DMS79 treated with DMSO at 0.1 percent for 48 hours (cell line): ENCODE data around the gene CD300LG.
"Not testable (repeated sequence)": the region's sequence is repeated elsewhere in the genome, so short reads cannot be mapped to it uniquely, and the experiment has no call there.

ENCODE experiments used
- DNase-seq: peaks from one replicate; lab custom pipeline; 2025; lab: John Stamatoyannopoulos, UW

The CD300LG gene

DNA sequence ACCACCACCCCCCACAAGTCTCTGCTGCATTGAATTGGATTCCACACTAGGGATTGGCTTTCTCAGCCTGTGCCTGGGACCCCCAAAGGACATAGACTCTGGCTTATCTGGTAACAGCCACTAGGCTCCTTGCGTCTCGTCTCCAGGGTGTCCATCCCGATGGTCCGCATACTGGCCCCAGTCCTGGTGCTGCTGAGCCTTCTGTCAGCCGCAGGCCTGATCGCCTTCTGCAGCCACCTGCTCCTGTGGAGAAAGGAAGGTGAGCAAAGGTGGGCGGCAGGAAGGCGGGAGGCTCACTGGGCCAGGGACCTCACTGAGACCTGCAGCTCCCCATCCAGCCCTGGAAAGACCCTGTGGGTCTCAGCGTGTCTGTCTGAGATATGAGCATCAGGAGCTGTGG lies 8.1 kb downstream of the CD300LG start:
- DNase-seq: no peak

DNA sequence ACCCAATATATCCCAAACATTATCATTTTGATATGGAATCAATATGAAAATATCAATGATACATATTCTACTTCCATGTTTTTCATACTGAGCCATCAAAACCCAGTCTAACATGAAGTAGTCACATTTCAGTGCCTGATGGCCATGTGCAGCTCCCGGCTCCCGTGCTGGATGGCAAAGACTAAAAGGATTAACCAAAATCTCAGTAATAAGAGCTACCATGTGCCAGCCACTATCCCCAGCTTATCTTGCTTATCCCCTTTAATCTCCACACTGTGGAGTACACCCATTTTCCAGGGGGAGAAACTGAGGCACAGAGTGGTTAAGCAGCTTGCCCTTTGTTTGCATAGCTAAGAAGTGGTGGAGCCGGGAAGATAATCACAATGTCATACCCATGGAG lies 9.2 kb downstream of the CD300LG start:
- no peak for DNase-seq

DNA sequence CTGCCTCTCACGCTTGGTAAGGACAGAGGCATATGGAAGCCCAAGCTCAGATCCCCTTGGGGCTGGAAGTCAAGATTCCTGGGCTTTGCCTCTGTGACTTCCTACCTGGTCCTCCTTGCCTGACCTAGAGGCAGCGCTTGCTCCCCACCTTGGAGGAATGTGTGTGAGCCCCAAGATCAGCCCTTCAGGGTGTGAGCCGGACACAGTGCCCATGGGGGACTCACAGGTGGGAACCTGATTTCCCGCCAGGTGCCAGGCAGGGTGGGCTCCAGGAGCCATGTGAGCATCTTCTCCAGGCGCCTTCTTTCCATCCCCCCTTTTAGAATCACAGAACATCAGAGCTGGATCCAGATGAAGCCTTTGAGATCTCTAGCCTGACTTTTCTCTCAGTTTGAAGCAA lies 10.2 kb downstream of the CD300LG start:
- no peak for DNase-seq

DNA sequence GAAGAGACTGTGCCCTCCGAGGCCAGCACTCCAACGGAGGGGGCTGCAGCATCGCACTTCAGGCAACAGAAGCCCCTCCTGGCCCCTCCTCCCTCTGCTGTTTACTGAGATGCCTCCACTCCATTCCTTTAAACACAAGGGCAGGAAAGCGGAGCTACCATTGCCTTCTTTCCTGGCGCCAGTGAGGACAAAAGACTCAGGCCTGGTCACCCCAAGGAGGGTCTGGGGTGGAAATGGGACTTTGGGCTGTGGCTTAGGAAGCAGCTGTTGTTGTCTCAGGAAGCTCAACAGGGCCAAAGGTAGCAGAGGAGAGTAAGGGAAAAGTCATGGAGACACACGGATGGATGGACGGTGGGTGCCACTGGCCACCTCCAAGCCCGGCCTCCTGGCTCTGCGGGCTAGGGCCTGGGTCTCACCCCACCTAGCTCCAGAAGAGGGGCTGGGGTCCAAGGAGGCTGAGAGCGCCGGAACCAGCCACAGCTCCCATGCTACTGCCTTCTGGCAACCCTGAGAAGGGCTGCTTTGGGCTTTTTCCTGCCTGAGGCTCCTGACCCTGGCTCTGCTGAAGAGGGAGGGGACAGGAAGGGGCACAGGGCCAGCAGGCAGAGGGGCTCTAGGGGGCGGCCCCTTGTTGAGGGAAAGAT lies 11.1 kb downstream of the CD300LG start:
- DNase-seq: no peak

DNA sequence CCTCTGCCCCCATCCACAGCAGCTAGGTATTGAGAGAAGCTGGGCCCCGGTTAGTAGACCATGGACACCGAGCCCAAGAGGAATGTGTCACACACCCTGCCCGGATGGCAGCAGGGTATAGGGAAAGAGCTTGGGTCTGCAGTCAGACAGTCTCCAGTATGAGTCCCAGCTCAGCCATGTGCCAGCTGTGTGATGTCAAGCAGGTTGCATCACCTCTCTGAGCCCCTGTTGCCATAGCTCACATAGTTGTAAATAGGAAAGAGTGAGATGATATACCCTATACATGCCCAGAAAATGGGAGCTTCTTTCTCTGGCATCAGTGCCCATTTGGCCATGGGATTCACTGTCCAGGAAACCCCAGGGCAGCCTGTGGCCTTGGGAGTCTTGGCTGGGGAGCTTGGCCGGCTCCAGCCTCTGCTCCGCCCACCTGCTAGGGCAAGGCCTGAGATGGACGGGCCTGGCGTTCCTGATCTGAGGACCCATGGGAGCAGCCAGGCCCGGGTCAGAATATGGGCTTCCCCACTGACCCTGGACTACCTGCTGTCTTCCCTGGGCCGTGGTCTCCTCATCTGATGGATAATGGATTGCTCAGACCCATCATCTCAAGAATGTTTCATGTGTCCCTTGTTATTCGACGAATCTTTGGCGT lies 13.2 kb downstream of the CD300LG start:
- DNase-seq: no peak

DNA sequence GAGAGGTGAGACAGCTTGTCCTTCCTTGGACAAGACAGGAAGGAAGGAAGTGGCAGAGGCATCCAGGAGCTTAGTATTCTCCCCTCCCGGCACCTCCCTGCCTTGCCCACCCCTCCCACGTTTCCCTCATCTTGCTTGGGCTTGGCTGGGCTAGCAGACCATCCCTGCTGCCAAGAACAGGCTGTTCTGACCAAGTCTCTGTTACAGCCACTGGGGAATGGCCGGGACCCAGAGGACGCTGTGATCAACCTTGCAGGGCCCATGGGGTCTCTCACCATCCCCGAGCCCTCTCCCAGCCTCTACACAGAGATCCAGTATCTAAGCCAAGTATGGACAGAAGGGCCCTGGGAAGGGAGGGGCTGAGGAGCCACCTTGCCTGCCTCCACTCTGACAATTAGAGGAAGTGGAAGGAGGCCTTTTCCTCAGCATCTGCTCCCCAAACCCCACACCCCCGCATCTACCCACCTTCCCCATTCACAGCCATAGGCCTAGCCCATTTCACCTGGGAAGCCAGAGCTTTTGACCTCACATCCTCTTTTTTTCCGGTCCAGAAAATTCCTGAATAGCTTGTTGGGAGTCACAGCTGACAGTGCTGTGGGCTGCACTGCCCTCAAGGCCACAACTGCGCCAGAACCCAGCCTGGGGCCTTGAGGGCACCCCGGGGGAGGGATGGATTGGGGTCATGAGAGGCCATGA lies 14.1 kb downstream of the CD300LG start:
- no peak for DNase-seq

DNA sequence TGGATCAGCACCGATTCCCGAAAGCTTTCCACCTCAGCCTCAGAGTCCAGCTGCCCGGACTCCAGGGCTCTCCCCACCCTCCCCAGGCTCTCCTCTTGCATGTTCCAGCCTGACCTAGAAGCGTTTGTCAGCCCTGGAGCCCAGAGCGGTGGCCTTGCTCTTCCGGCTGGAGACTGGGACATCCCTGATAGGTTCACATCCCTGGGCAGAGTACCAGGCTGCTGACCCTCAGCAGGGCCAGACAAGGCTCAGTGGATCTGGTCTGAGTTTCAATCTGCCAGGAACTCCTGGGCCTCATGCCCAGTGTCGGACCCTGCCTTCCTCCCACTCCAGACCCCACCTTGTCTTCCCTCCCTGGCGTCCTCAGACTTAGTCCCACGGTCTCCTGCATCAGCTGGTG lies 15.0 kb downstream of the CD300LG start:
- DNase-seq: no peak

DNA sequence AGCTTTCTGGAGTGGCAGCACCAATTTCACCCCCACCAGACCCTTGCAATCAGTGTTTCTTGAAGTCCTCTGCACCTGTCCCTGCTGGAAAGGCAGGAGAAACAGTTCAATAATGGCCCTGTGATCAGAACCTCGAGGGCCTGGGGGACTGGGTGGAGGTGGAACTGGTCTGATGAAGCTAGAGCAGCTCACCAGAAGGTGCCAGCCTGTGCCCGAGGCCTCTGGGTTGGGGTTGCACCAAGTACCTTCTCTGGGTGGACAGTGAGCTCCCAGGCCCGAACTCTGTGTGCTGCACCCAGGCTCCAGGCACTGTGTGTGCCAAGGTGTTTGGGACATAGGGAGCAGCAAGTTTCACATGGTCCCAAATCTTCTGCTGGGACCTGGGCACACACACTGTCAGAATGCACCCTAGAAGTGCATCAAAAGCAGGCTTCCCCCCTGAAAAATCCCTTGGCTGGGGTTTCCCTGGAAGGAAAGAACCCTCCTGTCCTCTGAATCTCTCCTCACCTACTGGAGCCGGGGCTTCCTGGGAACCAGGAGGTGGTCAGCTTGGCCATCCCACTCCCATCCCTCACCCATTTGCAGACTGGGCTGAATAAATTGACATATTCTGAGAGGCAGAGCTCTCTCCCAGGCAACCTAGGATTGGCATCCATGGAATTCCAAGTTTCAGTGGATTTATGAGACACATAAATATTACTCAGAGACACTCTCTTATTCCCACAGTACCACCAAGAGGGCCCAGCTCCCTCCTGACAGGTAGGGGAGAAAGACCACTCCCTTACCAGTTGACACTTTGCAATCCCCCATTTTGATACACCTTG lies 17.4 kb downstream of the CD300LG start:
- no peak for DNase-seq

DNA sequence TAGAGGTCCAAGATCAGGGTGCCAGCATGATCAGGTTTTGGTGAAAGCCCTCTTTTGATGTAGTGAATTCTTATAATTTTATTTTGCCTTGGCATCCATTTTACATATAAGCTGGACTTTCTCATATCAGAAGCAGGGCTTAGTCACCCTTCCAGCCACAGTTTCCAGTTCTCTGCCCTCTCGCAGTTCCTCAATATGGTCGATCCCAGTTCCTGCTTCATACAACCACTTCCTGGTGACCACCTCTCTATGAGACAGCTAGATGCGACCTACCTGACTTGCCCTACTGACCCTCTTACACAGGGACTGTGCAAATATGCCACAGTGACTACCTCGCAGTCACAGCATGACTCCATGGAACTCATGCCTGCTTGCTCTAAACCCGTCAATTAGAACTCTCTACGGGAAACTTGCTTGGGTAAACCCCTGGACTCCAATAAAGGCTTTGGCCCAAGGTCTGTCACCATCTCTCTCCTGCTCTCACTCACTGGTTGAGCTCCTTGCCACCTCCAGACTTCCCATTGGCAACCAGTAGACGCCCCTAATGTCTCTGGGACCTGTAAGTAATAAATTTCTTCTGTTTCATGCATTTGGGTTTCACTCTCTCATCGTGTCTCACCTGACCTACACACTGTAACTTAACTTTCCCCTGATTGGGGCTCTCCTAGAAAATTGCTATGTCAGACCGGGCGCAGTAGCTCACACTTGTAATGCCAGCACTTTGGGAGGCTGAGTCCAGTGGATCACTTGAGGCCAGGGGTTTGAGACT lies 21.4 kb downstream of the CD300LG start:
- DNase-seq: no peak

DNA sequence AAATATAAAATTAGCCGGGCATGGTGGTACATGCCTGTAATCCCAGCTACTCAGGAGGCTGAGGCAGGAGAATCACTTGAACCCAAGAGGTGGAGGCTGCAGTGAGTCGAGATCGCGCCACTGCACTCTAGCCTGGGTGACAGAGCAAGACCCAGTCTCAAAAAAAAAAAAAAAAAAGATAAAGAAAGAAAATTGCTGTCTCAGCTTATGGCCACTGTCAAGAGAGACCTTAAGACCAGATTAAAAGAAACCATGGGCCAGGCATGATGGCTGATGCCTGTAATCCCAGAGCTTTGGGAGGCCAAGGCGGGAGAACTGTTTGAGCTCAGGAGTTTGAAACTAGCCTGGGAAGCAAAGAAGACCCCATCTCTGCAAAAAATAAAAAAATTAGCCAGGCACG lies 22.1 kb downstream of the CD300LG start:
- DNase-seq: not testable (repeated sequence)

DNA sequence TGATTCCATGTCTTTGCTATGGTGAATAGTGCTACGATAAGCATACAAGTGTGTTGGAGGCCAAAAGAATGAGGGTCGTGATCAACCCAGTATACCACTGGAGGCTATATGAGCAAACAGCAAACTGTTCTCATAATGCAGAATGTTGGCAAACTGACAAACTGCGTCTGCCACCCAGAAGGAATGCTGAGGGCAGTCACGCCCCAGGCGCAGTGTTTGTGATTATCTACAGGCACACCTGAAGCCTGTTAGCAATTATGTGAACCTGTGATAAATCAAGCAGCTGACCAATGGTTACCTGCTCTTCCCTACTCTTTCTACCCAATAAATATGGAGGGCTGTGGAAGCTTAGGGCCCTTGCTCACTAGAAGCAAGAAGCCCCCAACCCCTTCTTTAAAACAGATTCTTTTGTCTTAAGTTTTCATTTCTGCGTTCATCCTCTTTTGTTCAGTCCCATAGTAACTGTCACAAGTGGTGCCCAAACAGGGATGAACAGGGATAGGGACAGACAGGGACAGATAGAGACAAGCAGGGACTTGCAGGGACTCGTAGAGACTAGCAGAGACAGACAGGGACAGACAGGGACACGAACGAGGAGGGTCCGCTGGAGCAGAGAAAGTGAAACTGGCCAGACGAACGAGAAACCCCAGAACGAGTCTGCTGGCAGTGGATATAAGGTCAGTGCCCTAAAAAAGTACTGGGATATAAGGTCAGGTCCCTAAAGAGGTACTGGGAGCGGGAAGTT lies 25.1 kb downstream of the CD300LG start:
- DNase-seq: peak; percentile 7

DNA sequence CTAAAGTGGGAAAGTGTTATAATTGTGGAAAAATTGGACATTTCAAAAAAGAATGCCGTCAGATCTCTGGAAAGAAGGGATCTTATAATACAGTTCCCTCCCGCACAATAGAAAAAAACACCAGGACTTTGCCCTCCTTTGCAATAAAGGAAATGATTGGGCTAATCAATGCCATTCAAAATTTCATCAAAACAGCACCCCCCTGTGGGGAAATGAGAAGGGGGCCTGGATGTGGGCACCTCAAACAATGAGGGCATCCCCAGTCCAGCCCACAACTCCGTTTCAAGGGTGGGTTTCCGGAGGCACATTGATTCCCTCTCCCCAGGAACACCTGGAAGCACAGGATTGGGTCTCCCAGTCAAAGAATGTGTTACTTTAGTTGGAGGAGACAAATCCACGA lies 26.1 kb downstream of the CD300LG start:
- DNase-seq: no peak

DNA sequence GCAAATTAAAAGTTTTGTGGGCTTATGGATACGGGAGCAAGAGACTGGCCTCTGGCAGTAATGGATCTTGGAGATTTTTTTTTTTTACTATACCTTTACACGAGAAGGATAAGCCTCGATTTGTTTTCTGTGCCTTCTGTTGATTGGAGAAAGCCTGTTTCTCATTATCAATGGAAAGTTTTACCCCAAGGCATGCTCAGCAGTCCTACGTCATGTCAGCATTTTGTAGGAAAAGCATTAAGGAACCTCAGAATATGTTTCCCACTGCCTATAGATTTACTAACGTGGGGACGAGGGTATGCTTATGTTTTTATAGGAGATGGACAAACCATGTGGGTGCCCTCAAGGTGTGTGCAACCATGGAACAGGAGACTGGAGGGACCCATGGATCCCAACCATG lies 26.8 kb downstream of the CD300LG start:
- no peak for DNase-seq

DNA sequence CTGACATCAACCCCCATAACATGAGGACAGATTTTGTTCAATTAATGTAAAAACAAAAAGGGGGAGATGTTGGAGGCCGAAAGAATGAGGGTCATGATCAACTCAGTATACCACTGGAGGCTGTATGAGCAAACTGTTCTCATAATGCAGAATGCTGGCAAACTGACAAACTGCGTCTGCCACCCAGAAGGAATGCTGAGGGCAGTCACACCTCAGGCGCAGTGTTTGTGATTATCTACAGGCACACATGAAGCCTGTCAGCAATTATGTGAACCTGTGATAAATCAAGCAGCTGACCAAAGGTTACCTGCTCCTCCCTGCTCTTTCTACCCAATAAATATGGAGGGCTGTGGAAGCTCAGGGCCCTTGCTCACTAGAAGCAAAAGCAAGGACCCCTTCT lies 27.3 kb downstream of the CD300LG start:
- DNase-seq: no peak

DNA sequence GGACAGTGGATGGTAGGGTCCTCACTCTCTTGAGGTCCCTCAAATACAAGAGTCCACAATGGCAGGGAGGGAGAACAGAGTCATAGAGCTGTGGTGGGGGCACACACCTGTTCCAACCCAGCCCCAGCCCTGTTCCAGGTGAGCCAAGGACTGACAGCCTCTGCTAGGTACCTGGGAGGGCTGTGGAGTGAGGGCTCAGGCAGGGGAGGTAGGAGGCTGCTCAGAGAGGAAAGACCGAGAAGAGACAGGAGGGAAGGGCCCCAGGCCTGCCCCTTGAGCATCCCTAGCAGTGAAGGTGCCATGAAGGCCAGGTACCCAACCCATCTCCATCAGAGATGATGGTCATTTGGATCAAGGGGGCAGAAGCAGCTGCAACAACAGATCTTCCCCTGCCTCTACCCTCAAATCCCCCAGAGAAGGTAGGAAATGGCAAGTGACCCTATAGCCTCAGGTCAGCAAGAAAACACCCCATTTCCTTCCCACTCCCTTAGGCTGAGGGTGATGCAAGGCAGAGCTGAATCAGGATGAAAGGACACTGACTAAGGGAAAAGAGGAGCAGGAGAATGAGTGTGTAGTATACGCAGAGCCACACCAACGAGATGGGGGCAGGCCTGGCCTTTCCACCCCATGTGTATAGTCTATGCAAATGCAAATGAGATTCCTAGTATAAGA lies 28.6 kb downstream of the CD300LG start:
- DNase-seq: no peak

DNA sequence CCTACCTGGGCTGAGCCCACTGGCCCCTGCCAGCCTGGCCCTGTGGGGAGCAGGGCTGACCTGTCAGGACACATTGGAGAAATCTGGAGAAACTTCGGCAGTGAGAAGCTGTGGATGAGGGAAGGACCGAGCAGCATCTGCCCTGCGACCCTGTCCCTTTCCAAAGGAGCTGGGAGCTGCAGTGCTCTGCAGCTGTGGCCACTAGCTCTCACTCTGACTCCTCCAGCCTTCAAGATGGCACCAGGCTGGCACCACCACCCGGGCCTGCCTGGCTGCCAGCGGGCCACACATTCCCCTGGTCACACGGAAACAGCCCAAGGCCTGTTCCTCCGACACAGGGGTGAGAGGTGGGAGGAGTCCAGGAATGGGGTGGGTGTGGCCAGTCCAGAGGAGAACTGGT lies 30.1 kb downstream of the CD300LG start:
- no peak for DNase-seq

DNA sequence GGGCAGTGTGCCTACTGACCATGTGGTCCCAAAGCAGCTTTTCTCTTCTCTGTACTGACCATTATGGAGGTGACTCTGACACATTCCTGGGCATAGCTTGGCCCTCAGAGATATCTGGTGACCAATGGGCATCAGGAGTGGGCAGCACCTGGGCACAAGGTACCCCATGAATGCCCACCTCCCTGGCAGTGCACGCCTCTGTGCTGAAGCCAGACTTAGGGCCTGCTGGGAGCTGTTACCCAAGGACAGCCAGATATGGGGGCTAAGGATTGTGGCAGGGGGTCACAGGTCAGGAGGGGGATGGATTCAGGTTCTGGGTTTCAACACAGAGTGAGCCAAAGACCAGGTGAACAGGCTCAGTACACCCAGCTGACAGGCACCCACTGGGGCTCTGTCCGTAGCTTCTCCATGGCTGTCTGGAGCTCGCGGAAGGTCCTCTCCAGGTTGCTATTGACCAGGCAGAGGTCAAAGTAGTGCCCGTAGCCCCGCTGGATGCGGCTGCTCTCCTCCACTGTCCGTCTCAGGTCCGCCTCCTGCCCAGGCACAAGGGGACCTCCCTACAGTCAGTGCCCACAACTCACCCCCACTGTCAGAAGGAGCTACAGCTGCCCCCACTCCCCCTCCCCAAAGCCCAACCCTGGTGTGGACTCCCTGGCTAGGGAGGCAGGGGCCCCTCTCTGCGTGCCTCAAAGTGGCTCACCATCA lies 30.6 kb downstream of the CD300LG start:
- DNase-seq: no peak

DNA sequence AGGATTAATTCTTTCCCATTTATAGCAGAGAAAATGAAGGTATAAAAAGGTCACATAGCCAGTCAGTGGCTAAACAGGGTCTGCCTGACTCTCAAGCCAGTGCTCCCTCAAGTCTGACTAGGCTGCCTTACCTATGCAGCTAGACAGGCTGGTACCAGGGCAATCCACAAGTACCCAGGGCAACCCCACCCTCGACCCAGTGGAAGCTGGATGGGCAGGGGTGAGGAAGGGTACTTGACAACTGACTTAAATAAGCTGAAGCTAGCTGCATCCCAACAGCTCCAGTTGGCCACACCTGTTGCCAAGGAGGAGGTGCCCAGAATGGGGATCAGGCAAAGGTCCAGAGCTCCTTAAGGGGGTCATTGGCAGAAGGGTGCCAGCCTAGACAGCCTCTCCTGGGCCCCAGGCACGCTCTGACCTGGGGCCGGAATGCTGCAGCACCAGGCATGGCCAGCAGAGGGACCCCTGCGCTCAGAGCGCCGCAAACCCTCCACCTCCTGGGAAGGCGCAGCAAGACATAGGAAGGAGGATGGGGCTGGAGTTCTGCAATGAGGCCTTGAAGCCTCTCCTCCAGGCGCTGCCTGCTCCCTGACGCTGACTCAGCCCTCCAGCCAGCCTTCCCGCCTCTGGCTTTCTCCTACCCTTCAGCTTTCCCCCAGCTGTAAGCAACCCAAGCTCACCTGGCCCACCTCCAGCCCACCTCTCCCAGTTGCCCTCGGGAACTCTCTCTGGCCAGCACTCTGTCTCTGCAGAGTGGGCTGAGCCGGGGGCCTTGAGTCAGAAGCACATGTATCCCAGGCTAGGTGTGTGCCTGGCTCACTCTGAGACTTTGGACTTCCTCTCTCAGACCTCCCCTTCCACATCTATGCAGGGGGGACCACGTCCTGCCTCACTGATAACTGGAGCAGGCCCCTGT lies 31.5 kb downstream of the CD300LG start:
- peak; percentile 65 for DNase-seq
